GM12873 (cell line): ENCODE data around the gene LINC01488.

Experiments
- CTCF ChIP-seq: IDR thresholded peaks from 2 replicates; pipeline ENCODE4 v1.5.1; 2012; ENCODE audit warnings: low read depth, mild to moderate bottlenecking, moderate library complexity, low read length, control low read depth; ENCODE audit not compliant: insufficient read depth; ENCODE audit errors: missing control alignments

The LINC01488 gene

GRCh38 chr11:69504576-69505335, 23.3 kb downstream of the LINC01488 start:
- TF ChIP-seq CTCF, result no peak

- no peak for TF ChIP-seq CTCF
Observed at GRCh38 chr11:69508974-69509373, 27.5 kb downstream of the LINC01488 start.

- no peak for TF ChIP-seq CTCF
Observed at GRCh38 chr11:69509381-69509780, 27.9 kb downstream of the LINC01488 start.

GRCh38 chr11:69509846-69510390, 28.5 kb downstream of the LINC01488 start:
- TF ChIP-seq CTCF, result no peak

- no peak for TF ChIP-seq CTCF
Observed at GRCh38 chr11:69510471-69511357, 29.3 kb downstream of the LINC01488 start.

- TF ChIP-seq CTCF, result no peak
Observed at GRCh38 chr11:69511358-69512055, 30.0 kb downstream of the LINC01488 start.
